Nephron (organoid): ENCODE measurements around the gene SUCLG2.
"Not testable (repeated sequence)": the region's sequence is repeated elsewhere in the genome, so short reads cannot be mapped to it uniquely, and the experiment has no call there.

Experiments
- H3K27ac Mint-ChIP-seq, 3 experiments: 2 replicates each; pipeline ENCODE4 v1.8.0; 2020; ENCODE audit warnings: mixed read lengths in 3 of 3, mild to moderate bottlenecking in 2 of 3, moderate library complexity in 1 of 3
- H3K27me3 Mint-ChIP-seq: 2 replicates; pipeline ENCODE4 v1.8.0; 2021; ENCODE audit warnings: low read depth, mild to moderate bottlenecking, moderate library complexity, mixed read lengths
- H3K36me3 Mint-ChIP-seq: 2 replicates; pipeline ENCODE4 v1.8.0; 2020; ENCODE audit warnings: low read depth, mixed read lengths
- H3K4me1 Mint-ChIP-seq: 2 replicates; pipeline ENCODE4 v1.8.0; 2020; ENCODE audit warnings: mixed read lengths
- H3K4me3 Mint-ChIP-seq, 3 experiments: 2 replicates each; pipeline ENCODE4 v1.8.0; 2020; ENCODE audit warnings: mild to moderate bottlenecking in 3 of 3, mixed read lengths in 3 of 3, moderate library complexity in 2 of 3
- H3K9me3 Mint-ChIP-seq: 2 replicates; pipeline ENCODE4 v1.8.0; 2020; ENCODE audit warnings: mixed read lengths
- TF ChIP-seq, protein P1 (sequence below), 3 experiments: fragments of 200-600 bp; sonication (generic); IDR thresholded peaks; one replicate each; pipeline ENCODE4 v1.5.0; 2021; ENCODE audit warnings: antibody characterized with exemption in 3 of 3; ENCODE audit not compliant: unreplicated experiment in 3 of 3

Gene SUCLG2

DNA sequence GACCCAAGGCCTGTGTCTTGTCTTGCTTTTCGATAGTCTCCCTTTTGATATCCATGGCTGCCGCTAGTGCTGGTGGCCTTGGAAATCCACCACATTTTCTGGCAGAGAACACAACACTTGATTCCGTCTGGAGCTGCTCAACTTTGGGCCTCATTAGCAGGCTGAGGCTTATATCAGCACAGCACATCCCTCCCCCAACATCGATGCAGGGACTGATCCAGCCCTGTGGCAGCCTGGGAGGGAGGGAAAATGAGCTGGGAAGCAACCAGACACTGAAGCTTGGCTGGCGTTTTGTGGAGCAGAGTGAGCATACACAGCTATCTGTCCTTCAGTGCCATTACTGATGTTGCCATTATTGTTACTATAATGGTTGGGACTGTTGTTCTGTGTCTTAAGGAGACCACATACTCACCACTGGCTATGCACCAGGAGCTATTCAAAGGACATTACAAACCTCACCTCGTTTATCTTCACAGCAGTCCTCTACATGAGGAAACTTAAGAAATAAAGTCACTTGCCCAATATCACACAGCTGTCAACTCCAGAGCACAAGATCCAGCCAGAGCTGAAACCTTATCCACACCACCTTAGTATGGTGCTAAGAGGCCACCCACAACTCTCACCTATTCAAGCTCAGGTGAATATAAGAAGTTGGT lies 102.9 kb downstream of the SUCLG2 start:
- peaks cover 3% of the 10 kb centered on the region for H3K36me3 Mint-ChIP-seq
- TF ChIP-seq, protein P1, sequence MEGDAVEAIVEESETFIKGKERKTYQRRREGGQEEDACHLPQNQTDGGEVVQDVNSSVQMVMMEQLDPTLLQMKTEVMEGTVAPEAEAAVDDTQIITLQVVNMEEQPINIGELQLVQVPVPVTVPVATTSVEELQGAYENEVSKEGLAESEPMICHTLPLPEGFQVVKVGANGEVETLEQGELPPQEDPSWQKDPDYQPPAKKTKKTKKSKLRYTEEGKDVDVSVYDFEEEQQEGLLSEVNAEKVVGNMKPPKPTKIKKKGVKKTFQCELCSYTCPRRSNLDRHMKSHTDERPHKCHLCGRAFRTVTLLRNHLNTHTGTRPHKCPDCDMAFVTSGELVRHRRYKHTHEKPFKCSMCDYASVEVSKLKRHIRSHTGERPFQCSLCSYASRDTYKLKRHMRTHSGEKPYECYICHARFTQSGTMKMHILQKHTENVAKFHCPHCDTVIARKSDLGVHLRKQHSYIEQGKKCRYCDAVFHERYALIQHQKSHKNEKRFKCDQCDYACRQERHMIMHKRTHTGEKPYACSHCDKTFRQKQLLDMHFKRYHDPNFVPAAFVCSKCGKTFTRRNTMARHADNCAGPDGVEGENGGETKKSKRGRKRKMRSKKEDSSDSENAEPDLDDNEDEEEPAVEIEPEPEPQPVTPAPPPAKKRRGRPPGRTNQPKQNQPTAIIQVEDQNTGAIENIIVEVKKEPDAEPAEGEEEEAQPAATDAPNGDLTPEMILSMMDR (IDR thresholded peaks at IDR 0.05; ENCODE audit: unreplicated experiment in 3 of 3), result no peak
- no peaks in the 10 kb centered on the region for H3K27me3 Mint-ChIP-seq
- no peaks in the 10 kb centered on the region for H3K9me3 Mint-ChIP-seq
- peaks cover 5% of the 10 kb centered on the region for H3K4me1 Mint-ChIP-seq
- no peak overlapping the region for H3K27ac Mint-ChIP-seq
- H3K4me3 Mint-ChIP-seq, result no peak overlapping the region

DNA sequence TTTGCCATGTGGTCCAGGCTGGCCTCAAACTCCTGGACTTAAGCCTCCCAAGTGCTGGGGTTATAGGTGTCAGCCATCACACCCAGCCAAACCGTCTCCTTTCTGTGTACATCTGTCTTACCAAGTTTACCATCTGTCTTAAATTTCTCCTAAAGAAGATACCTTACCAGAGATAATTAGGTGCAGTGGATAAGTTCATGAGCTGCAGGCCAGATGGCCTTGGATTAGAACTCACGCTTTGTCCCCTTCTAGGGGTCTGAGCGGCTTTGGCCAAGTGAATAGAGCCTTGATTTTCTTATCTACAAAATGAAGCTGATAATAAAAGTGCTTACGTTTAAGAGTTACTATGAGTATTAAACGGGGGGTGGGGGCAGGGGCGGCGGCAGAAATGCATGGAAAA lies 103.9 kb downstream of the SUCLG2 start:
- peaks cover 5% of the 10 kb centered on the region for H3K4me1 Mint-ChIP-seq
- no peaks in the 10 kb centered on the region for H3K9me3 Mint-ChIP-seq
- H3K4me3 Mint-ChIP-seq, result no peak overlapping the region
- no peaks in the 10 kb centered on the region for H3K27me3 Mint-ChIP-seq
- no peak overlapping the region for H3K27ac Mint-ChIP-seq
- peaks cover 3% of the 10 kb centered on the region for H3K36me3 Mint-ChIP-seq
- TF ChIP-seq, protein P1 (IDR thresholded peaks at IDR 0.05; ENCODE audit: unreplicated experiment in 3 of 3), result no peak

DNA sequence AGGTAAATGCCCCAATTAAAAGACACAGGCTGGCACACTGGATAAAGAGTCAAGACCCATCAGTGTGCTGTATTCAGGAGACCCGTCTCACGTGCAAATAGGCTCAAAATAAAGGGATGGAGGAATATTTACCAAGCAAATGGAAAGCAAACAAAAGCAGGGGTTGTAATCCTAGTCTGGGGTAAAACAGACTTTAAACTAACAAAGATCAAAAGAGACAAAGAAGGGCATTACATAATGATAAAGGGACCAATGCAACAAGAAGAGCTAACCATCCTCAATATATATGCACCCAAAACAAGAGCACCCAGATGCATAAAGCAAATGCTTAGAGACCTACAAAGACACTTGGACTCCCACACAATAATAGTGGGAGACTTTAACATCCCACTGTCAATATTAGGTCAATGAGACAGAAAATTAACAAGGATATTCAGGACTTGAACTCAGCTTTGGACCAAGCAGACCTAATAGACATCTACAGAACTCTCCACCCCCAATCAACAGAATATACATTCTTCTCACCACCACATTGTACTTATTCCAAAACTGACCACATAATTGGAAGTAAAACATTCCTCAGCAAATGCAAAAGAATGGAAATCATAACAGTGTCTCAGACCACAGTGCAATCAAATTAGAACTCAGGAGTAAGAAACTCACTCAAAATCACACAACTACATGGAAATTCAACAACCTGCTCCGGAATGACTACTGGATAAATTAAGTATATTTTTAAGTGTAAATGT lies 111.7 kb downstream of the SUCLG2 start:
- H3K27ac Mint-ChIP-seq, H3K27me3 Mint-ChIP-seq, H3K4me1 Mint-ChIP-seq, H3K4me3 Mint-ChIP-seq: not testable (repeated sequence)
- peaks cover 24% of the 10 kb centered on the region for H3K36me3 Mint-ChIP-seq
- peaks cover 37% of the 10 kb centered on the region for H3K9me3 Mint-ChIP-seq

DNA sequence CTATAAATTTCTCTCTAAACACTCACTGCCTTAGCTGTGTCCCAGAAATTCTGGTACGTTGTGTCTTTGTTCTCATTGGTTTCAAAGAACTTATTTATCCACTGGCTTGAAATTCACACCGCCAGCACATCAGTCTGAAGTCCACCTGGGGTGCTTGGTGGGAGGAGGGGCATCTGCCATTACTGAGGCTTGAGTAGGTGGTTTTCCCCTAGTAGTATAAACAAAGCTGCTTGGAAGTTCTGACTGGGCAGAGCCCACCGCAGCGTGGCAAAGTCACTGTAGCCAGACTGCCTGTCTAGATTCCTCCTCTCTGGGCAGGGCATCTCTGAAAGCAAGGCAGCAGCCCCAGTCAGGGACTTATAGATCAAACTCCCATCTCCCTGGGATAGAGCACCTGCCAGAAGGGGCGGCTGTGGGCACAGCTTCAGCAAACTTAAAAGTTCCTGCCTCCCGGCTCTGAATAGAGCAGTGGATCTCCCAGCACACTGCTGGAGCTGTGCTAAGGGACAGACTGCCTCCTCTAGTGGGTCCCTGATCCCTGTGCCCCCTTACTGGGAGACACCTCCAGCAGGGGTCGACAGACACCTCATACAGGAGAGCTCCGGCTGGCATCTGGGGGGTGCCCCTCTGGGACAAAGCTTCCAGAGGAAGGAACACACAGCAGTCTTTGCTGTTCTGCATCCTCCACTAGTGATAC lies 114.1 kb downstream of the SUCLG2 start:
- TF ChIP-seq, protein P1 (IDR thresholded peaks at IDR 0.05; ENCODE audit: unreplicated experiment in 3 of 3), result no peak
- no peak overlapping the region for H3K4me3 Mint-ChIP-seq
- no peaks in the 10 kb centered on the region for H3K4me1 Mint-ChIP-seq
- peaks cover 38% of the 10 kb centered on the region for H3K9me3 Mint-ChIP-seq
- H3K27ac Mint-ChIP-seq, result no peak overlapping the region
- peaks cover 26% of the 10 kb centered on the region for H3K36me3 Mint-ChIP-seq
- no peaks in the 10 kb centered on the region for H3K27me3 Mint-ChIP-seq

DNA sequence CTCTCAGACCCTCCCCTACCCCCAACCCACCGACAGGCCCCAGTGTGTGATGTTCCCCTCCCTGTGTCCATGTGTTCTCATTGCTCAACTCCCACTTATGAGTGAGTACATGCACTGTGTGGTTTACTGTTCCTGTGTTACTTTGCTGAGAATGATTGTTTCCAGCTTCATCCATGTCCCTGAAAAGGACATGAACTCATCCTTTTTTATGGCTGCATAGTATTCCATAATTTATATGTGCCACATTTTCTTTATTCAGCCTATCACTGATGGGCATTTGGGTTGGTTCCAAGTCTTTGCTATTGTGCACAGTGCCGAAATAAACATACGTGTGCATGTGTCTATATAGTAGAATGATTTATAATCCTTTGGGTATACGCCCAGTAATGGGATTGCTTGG lies 117.2 kb downstream of the SUCLG2 start:
- H3K36me3 Mint-ChIP-seq, result peaks cover 23% of the 10 kb centered on the region
- H3K4me3 Mint-ChIP-seq, H3K4me1 Mint-ChIP-seq, H3K27ac Mint-ChIP-seq, H3K27me3 Mint-ChIP-seq: not testable (repeated sequence)
- peaks cover 35% of the 10 kb centered on the region for H3K9me3 Mint-ChIP-seq

DNA sequence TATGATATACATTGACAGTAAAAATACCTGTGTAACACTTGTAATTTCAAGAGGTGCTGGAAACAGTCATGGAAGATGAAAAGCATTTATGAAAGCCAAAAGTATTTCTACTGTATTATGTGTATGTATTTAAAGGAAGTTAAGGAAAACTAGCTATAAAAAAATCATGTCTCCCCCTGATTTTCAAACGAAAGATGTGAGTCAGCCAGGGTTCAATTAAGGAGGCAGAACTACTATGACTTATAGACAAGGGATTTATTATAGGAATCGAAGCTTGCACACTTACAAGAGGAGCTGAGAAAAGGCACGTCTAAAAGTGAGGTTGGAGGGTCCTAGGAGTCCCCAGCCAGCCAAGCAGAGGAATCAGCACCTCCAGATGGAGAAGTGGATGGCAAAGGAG lies 119.4 kb downstream of the SUCLG2 start:
- Mint-ChIP-seq H3K27ac (no peak overlapping the region), H3K9me3 (peaks cover 20% of the 10 kb centered on the region), H3K27me3 (no peaks in the 10 kb centered on the region), H3K4me1 (peaks cover 5% of the 10 kb centered on the region), H3K4me3 (no peak overlapping the region), H3K36me3 (peaks cover 10% of the 10 kb centered on the region)
- TF ChIP-seq, protein P1 (IDR thresholded peaks at IDR 0.05; ENCODE audit: unreplicated experiment in 3 of 3), result no peak
